T-helper 2 cell treated with Interferon-gamma antibody and Interleukin-4, amounts not matched to agents 5 μg/mL and 100 μg/mL, for 36 hours (primary cell): ENCODE data around the gene NDUFAB1.
A peak's percentile ranks its signal among the peaks of the same experiment; 100 is the strongest.
"Not testable (repeated sequence)": the region's sequence is repeated elsewhere in the genome, so short reads cannot be mapped to it uniquely, and the experiment has no call there.

Experiments used
- DNase-seq: peaks from one replicate; pipeline ENCODE4 v3.0.0; 2021; ENCODE audit warnings: low spot score
- H3K27ac Mint-ChIP-seq: one replicate; pipeline ENCODE4 v1.8.0; 2021; ENCODE audit warnings: mild to moderate bottlenecking, mixed read lengths
- H3K27me3 Mint-ChIP-seq: one replicate; pipeline ENCODE4 v1.8.0; 2021; ENCODE audit warnings: low read depth, mixed read lengths
- H3K36me3 Mint-ChIP-seq: one replicate; pipeline ENCODE4 v1.8.0; 2021; ENCODE audit warnings: low read depth, mixed read lengths
- H3K4me1 Mint-ChIP-seq: one replicate; pipeline ENCODE4 v1.8.0; 2021; ENCODE audit warnings: low read depth, mixed read lengths
- H3K4me3 Mint-ChIP-seq: one replicate; pipeline ENCODE4 v1.8.0; 2022; ENCODE audit warnings: mild to moderate bottlenecking, moderate library complexity, mixed read lengths
- H3K9me3 Mint-ChIP-seq: one replicate; pipeline ENCODE4 v1.8.0; 2021; ENCODE audit warnings: mixed read lengths

Gene NDUFAB1

DNA sequence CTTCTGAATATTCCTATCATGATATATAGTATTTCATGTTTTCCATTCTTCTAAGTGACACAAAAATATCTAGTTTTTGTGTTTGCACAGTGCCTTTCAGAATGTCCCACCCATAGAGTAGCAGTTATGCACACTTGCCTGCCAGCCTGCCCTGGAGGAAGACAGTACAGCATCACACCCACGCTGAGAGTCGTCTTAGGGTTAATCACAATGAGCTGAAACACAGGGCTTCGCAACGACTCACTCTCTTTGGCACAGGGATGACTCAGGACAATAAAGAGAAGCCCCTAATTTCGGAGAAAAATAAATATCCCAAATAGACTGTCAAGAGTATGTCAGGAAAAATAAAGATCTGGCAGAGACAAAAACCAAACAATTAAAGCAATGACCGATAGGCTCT is 11.6 kb upstream of the NDUFAB1 start:
- no peak overlapping the region for H3K27ac Mint-ChIP-seq
- H3K9me3 Mint-ChIP-seq: no peaks in the 10 kb centered on the region
- H3K27me3 Mint-ChIP-seq: no peaks in the 10 kb centered on the region
- DNase-seq: no peak
- H3K4me3 Mint-ChIP-seq: no peak overlapping the region
- no peaks in the 10 kb centered on the region for H3K4me1 Mint-ChIP-seq
- H3K36me3 Mint-ChIP-seq: peaks cover 17% of the 10 kb centered on the region

DNA sequence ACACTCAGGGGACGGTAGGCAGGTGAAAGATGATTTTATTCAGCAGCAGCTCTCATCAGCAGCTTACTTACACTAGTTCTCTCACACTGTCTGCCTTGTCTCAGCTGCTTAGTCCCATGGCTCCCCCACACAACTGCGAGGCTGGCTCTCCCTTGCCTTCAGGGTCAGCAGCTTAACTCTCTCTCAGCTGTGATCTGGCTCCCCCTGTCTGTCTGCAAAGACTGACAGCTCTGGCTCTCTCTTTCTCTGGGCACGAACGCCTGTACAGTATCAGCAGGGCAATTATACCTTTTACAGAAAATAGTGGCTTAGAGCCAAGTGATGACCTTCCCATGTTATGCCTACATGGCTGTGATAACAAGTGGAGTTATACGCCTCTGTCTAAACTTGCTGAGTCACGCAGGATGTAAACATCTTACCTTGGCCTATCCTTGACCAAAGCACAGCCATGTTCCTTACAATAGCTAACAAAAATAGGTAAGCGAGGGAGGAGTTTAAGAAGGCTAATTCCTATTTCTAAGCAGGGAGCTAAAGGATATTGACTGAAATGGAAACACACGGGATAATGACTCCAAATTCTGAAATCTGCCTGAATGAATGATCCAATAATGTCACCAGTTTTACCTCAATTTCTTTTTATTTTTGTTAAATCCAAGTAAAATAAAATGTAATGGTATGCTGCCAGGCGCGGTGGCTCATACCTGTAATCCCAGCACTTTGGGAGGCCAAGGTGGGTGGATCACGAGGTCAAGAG is 1.1 kb upstream of the NDUFAB1 start:
- Mint-ChIP-seq H3K27ac (peak overlapping the region; percentile 74), H3K27me3 (no peaks in the 10 kb centered on the region), H3K9me3 (no peaks in the 10 kb centered on the region), H3K4me1 (peaks cover 10% of the 10 kb centered on the region), H3K36me3 (peaks cover 12% of the 10 kb centered on the region), H3K4me3 (peak overlapping the region; percentile 48)
- DNase-seq: no peak

DNA sequence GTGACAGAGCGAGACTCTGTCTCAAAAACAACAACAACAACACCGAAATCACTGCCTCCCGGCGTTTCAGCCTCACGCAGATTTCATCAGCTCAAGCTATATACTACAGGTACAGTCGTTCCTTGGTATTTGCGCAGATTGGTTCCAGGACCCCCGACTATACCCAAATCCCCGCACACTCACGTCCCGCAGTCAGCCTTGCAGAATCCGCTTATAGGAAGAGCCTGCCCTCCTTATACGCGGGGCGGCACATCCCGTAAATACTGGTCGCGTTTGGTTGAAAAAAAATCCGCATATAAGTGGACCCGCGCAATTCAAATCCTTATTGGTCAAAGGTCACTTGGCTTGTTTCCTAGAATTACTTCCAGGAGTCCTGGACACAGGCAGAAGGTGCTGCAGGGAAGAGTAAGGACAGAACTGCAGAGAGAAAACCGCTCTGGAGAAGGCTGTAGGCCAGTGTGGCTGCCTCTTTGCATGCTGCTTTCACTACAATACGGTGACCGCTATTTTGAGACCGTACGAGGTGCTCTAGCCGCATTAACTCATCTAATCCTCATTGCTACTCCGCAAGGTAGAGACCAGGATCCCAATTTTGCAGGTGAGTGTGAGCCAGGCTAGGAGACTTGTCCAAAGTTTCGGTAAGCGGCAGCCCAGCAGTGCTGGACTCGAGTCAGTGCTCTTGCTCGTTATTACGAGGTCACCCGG is 718 bp downstream of the NDUFAB1 start:
- Mint-ChIP-seq H3K4me3 (peak overlapping the region; percentile 86), H3K27ac (peak overlapping the region; percentile 67)

DNA sequence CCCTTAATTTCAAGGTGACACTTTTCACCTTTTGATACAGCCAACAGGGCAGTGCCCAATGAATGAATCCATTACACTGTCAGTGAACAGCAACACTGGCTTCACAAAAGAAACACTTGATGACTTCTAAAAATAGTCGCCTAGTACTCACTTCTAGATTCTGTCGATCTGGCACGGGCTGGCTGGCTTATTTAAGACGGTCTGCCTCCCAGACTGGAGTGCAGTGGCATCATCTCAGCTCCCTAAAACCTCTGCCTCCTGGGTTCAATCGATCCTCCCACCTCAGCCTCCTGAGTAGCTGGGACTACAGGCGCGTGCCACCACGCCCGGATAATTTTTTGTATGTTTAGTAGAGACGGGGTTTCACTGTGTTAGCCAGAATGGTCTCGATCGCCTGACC is 1.9 kb downstream of the NDUFAB1 start:
- H3K27ac Mint-ChIP-seq: no peak overlapping the region

More for the DNA sequence above, 718 bp downstream of the NDUFAB1 start:
- H3K36me3 Mint-ChIP-seq: peaks cover 21% of the 10 kb centered on the region
- peak; percentile 6 for DNase-seq
- H3K9me3 Mint-ChIP-seq: no peaks in the 10 kb centered on the region
- peaks cover 14% of the 10 kb centered on the region for H3K4me1 Mint-ChIP-seq
- no peaks in the 10 kb centered on the region for H3K27me3 Mint-ChIP-seq

DNA sequence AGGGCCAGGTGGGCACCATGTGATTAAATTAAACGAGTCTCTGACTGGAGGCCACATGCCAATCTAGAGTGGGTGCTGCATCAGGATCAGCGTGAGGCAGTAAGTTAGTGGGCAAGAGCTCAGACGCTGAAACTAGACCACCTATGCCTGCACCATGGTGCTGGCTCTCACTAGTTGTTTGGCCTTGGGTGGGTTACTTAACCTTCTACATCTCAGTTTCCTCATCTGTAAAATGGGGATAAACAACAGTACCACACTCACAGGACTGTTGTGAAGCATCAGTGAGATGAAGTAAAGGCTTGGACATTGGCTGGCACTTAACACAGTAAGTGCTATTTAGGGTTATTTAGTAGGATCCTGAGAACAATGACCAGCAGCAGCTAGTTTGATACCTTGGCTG is 5.9 kb downstream of the NDUFAB1 start:
- Mint-ChIP-seq H3K4me3 (no peak overlapping the region), H3K27ac (no peak overlapping the region), H3K4me1 (peaks cover 7% of the 10 kb centered on the region), H3K9me3 (no peaks in the 10 kb centered on the region), H3K36me3 (peaks cover 30% of the 10 kb centered on the region), H3K27me3 (no peaks in the 10 kb centered on the region)
- no peak for DNase-seq

More for the DNA sequence above, 1.9 kb downstream of the NDUFAB1 start:
- Mint-ChIP-seq H3K4me1 (peaks cover 14% of the 10 kb centered on the region), H3K4me3 (no peak overlapping the region), H3K36me3 (peaks cover 26% of the 10 kb centered on the region), H3K27me3 (no peaks in the 10 kb centered on the region), H3K9me3 (no peaks in the 10 kb centered on the region)
- no peak for DNase-seq

DNA sequence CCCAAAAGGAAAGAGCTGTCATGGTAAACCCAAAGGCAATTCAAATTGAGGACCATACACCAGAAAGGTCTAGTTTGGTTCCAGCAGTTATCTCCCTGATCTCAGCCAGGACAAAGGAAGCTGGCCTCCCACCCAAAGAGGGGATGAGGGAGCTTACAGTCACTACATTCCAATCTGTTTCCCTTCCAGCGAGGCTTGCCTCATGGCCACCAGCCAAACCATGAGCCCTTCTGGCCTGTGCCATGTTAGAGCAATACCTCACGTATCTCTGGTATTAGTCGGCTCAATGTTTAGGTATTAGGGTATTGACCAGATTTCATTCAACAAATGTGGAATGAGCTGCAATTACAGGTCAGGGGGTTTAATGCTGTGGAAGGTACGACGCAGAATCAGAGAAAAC is 8.4 kb downstream of the NDUFAB1 start:
- Mint-ChIP-seq H3K9me3 (no peaks in the 10 kb centered on the region), H3K27me3 (no peaks in the 10 kb centered on the region), H3K4me1 (peaks cover 6% of the 10 kb centered on the region), H3K4me3 (no peak overlapping the region), H3K27ac (no peak overlapping the region), H3K36me3 (peaks cover 40% of the 10 kb centered on the region)
- DNase-seq: no peak

DNA sequence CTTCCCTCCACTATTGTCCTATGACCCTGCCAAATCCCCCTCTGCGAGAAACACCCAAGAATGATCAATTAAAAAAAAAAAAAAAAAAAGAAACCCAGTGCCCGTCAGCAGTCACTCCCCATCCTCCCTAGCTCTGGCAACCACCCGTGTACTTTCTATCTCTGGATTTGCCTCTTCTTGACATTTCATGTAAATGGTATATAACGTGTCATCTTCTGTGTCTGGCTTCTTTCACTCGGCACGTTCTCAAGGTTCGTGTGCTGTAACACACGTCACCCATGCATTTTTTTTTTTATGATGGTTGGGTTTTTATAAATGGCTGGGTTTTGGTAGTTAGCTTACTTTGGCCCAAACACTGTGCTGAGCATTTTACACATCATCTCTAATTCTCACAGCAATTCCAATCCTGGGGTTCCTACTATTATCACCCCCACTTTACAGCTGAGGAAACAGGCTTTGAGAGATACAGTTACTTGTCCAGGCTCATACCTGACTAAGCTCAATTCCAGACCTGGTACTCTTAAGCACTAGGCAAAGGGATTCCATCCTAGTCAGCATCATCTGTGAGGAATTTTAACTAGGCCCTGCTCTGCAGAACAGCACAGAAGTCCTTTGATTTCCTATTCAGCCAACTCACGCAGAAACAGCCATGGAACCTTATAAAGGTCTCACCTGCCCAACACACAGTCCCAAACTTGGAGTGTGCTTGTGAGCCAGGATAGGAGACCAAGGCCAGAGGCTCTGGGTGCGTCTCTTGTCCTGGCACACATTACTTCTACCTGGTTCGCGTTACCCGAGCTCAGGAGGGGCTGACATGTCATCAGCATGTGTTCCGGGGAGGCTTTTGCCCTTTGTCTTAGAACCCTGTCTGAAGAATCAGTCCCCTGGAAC is 11.7 kb downstream of the NDUFAB1 start:
- no peaks in the 10 kb centered on the region for H3K27me3 Mint-ChIP-seq
- no peak overlapping the region for H3K4me3 Mint-ChIP-seq
- no peak overlapping the region for H3K27ac Mint-ChIP-seq
- H3K9me3 Mint-ChIP-seq: no peaks in the 10 kb centered on the region
- no peaks in the 10 kb centered on the region for H3K4me1 Mint-ChIP-seq
- H3K36me3 Mint-ChIP-seq: peaks cover 35% of the 10 kb centered on the region
- DNase-seq: no peak

DNA sequence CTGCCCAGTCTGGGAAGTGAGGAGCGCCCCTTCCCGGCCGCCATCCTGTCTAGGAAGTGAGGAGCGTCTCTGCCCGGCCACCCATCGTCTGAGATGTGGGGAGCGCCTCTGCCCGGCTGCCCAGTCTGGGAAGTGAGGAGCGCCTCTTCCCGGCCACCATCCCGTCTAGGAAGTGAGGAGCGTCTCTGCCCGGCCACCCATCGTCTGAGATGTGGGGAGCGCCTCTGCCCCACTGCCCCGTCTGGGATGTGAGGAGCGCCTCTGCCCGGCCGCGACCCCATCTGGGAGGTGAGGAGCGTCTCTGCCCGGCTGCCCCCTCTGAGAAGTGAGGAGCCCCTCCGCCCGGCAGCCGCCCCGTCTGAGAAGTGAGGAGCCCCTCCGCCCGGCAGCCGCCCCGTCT is 12.8 kb downstream of the NDUFAB1 start:
- H3K36me3 Mint-ChIP-seq: peaks cover 37% of the 10 kb centered on the region
- not testable (repeated sequence) for DNase-seq, H3K4me1 Mint-ChIP-seq, H3K9me3 Mint-ChIP-seq, H3K27ac Mint-ChIP-seq, H3K27me3 Mint-ChIP-seq, H3K4me3 Mint-ChIP-seq

DNA sequence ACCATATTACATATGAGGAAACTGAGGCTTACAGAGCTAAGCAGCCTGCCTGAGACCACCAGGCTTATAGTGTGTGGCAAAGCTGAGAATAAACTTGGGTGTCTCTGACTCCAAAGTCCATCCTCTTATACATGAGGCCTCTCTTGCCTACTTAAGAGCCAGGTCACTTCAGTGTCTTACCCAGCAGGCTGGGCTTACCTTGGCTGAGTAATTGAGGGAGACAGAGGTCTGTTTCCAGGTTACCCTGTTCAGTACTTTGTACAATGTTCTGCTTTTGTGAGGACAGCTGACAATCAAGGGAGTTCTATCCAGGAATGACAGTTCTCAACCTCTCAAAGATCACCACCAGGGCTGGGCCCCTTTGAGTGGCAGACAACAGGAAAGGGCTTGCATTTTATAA is 14.4 kb downstream of the NDUFAB1 start:
- DNase-seq: no peak
- Mint-ChIP-seq H3K4me3 (no peak overlapping the region), H3K4me1 (no peaks in the 10 kb centered on the region), H3K27me3 (no peaks in the 10 kb centered on the region), H3K36me3 (peaks cover 37% of the 10 kb centered on the region), H3K27ac (no peak overlapping the region), H3K9me3 (no peaks in the 10 kb centered on the region)

DNA sequence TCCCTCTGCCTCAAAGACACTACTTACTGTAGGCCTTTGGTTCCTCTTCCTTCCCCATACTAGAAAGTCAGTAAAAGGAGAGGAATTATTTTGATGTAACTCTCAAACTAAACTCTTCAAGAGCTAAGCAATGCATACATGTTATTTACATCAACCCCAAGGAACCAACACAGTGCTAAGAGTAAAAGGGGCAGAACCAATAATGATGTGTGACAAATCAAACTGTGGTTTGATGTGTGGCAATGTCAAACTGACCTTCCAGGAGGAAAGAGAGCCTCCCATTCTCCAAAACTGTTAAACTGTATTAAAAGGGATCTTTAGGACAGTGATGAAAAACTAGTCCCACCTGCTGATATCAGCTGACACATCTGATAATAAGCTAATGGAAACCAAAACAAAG is 15.7 kb downstream of the NDUFAB1 start:
- Mint-ChIP-seq H3K27me3 (no peaks in the 10 kb centered on the region), H3K36me3 (peaks cover 34% of the 10 kb centered on the region), H3K4me3 (no peak overlapping the region), H3K9me3 (no peaks in the 10 kb centered on the region), H3K4me1 (no peaks in the 10 kb centered on the region), H3K27ac (no peak overlapping the region)
- no peak for DNase-seq

DNA sequence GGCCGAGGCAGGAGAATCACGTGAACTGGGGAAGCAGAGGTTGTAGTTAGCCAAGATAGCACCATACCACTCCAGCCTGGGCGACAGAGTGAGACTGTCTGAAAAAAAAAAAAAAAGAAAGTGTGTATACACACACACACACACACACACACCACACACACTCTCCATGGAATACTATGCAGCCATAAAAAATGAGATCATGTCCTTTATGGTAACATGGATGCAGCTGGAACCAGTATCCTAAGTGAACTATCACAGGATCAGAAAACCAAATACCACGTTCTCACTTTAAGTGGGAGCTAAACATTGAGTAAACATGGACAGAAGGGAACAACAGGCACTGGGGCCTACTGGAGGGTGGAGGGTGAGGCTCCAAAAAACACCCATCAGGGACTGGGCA is 16.7 kb downstream of the NDUFAB1 start:
- Mint-ChIP-seq H3K27me3 (no peaks in the 10 kb centered on the region), H3K36me3 (peaks cover 26% of the 10 kb centered on the region), H3K4me3 (no peak overlapping the region), H3K27ac (no peak overlapping the region), H3K9me3 (no peaks in the 10 kb centered on the region), H3K4me1 (no peaks in the 10 kb centered on the region)
- no peak for DNase-seq

DNA sequence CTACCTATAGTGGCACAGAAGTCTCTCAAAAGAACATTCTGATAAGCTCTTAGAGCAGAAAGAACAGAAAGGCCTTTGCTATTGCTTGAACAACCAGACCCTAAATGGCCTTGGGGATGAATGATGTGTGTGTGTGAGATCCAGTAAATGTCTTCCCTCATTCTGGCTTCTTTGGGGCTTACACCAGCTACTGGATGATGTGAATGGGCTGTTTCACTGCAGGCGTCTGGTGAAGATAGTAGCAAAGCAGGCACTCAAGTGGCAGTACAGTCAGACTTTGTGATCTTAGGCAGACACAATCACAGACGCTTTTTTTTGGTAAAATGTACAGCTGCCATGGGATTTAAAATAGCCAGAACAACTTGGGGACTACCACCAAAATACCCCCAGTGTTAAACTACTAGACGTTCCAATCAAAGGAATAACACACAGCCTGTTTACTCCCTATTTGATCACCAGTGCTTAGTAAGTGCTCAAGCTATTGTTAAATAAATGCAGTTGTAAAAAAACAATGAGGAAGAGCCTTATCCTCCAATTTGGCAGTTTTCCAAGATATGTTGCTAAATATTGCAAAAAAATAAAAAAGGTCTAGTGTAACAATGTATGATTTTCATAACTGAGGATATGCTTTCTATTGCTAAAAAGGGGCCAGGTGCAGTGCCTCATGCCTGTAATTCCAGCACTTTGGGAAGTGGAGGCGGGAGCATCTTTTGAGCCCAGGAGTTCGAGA is 17.9 kb downstream of the NDUFAB1 start:
- Mint-ChIP-seq H3K36me3 (peaks cover 21% of the 10 kb centered on the region), H3K9me3 (no peaks in the 10 kb centered on the region), H3K27me3 (no peaks in the 10 kb centered on the region), H3K4me1 (no peaks in the 10 kb centered on the region), H3K27ac (no peak overlapping the region), H3K4me3 (no peak overlapping the region)
- no peak for DNase-seq

DNA sequence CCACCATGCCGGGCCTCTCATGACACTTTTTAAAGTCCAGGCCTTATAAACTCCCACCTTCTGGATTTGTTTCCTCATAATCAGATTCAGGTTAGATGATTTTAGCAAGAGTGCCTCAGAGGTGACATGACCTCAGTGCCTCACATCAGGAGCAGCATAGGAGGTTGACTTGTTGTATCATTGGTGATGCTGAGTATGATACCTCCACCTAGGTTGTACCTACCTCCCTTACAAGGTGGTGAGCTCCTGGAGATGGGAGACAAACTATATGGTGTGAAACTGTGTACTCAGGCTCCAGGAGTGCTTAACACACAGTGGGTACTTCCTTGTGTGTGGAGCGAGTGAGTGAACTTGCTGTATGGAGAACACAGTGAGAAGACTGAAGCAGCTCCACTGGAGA is 18.6 kb downstream of the NDUFAB1 start:
- Mint-ChIP-seq H3K4me1 (no peaks in the 10 kb centered on the region), H3K36me3 (peaks cover 17% of the 10 kb centered on the region), H3K27me3 (no peaks in the 10 kb centered on the region), H3K4me3 (no peak overlapping the region), H3K27ac (no peak overlapping the region), H3K9me3 (no peaks in the 10 kb centered on the region)
- no peak for DNase-seq
